Calu3 (cell line): ENCODE results near the gene RIMKLB. TPM values are rescaled to one million over a fixed set of nuclear protein-coding genes. Genes with fewer than 3 reads are reported as not detected.

Experiments
- BruUV-seq: library from RNA; stranded (reverse); fragments of 400-500 nt; replicated peaks from 2 replicates; lab custom pipeline; 2021; lab: Mats Ljungman, UMichigan
- CTCF ChIA-PET: fragments of 300-600 bp; sonication (Branson Sonifier 250); formaldehyde crosslinking; loops from one replicate; lab custom pipeline; 2022; ENCODE audit warnings: antibody characterized with exemption; lab: Charles Lee
- DNase-seq: peaks from one replicate; pipeline ENCODE4 v3.0.0; 2022
- H3K27ac Mint-ChIP-seq: one replicate; pipeline ENCODE4 v1.8.0; 2022; ENCODE audit warnings: mixed read lengths; ENCODE audit not compliant: unreplicated experiment
- H3K27me3 Mint-ChIP-seq: one replicate; pipeline ENCODE4 v1.8.0; 2022; ENCODE audit warnings: mixed read lengths; ENCODE audit not compliant: unreplicated experiment
- H3K36me3 Mint-ChIP-seq: one replicate; pipeline ENCODE4 v1.8.0; 2022; ENCODE audit warnings: mild to moderate bottlenecking, moderate library complexity, mixed read lengths; ENCODE audit not compliant: insufficient read depth, unreplicated experiment
- H3K4me1 Mint-ChIP-seq: one replicate; pipeline ENCODE4 v1.8.0; 2022; ENCODE audit warnings: mild to moderate bottlenecking, low read depth, mixed read lengths; ENCODE audit not compliant: unreplicated experiment
- H3K4me3 Mint-ChIP-seq: one replicate; pipeline ENCODE4 v1.8.0; 2022; ENCODE audit warnings: mild to moderate bottlenecking, low read depth, moderate library complexity, mixed read lengths; ENCODE audit not compliant: unreplicated experiment
- H3K9me3 Mint-ChIP-seq: one replicate; pipeline ENCODE4 v1.8.0; 2022; ENCODE audit warnings: low read depth, mixed read lengths; ENCODE audit not compliant: unreplicated experiment
- CTCF ChIP-seq: fragments of 200-600 bp; IDR thresholded peaks from one replicate; pipeline ENCODE4 v1.8.0; 2022; ENCODE audit warnings: antibody characterized with exemption; ENCODE audit not compliant: unreplicated experiment
- intact Hi-C: fragments of 100-400 bp; cut with micrococcal nuclease; formaldehyde crosslinking; loops from one replicate; pipeline ENCODE4 v1.10.0; 2022; ENCODE audit not compliant: unreplicated experiment
- total RNA-seq: library from RNA; stranded (reverse); gene quantifications from 2 replicates; pipeline ENCODE4 v1.2.3, GENCODE V29; 2022

The RIMKLB gene
- total RNA-seq, 1 experiment from 2014 or later: 36.3 TPM

GRCh38 chr12:8823565-8824300 is 125.9 kb downstream of the RIMKLB start:
- no peaks in the 10 kb centered on the region for H3K9me3 Mint-ChIP-seq
- no peak overlapping the region for H3K27ac Mint-ChIP-seq
- BruUV-seq: no TSS peak
- H3K4me1 Mint-ChIP-seq: peaks cover 13% of the 10 kb centered on the region
- TF ChIP-seq CTCF: no peak
- H3K27me3 Mint-ChIP-seq: no peaks in the 10 kb centered on the region
- DNase-seq: peak; percentile 11
- H3K4me3 Mint-ChIP-seq: no peak overlapping the region
- intact Hi-C loops: loop anchor here (2.0 kb wide), 1 partner anchor 141 kb away; no protein-coding TSS in a partner anchor
- CTCF ChIA-PET: no interaction called here
- H3K36me3 Mint-ChIP-seq: no peaks in the 10 kb centered on the region

- no peaks in the 10 kb centered on the region for H3K27me3 Mint-ChIP-seq
Measured at GRCh38 chr12:8827551-8828256, 129.9 kb downstream of the RIMKLB start.

GRCh38 chr12:8828257-8829124 is 130.7 kb downstream of the RIMKLB start:
- BruUV-seq: no TSS peak
- Mint-ChIP-seq H3K36me3 (no peaks in the 10 kb centered on the region), H3K4me1 (peaks cover 12% of the 10 kb centered on the region), H3K27me3 (no peaks in the 10 kb centered on the region), H3K9me3 (no peaks in the 10 kb centered on the region), H3K4me3 (no peak overlapping the region), H3K27ac (no peak overlapping the region)
- CTCF ChIA-PET: interaction anchor here (0.5 kb wide), 1 partner anchor 171 kb away, joined by 4 read pairs; no protein-coding TSS in a partner anchor
- intact Hi-C loops: no loop called here
- DNase-seq: no peak
- no peak for TF ChIP-seq CTCF

More at GRCh38 chr12:8827551-8828256, 129.9 kb downstream of the RIMKLB start:
- H3K4me3 Mint-ChIP-seq: no peak overlapping the region
- H3K36me3 Mint-ChIP-seq: no peaks in the 10 kb centered on the region
- peaks cover 12% of the 10 kb centered on the region for H3K4me1 Mint-ChIP-seq
- BruUV-seq: no TSS peak
- H3K9me3 Mint-ChIP-seq: no peaks in the 10 kb centered on the region
- CTCF ChIA-PET: no interaction called here
- intact Hi-C loops: no loop called here
- no peak for DNase-seq
- no peak overlapping the region for H3K27ac Mint-ChIP-seq
- no peak for TF ChIP-seq CTCF

GRCh38 chr12:8829125-8829518 is 131.3 kb downstream of the RIMKLB start:
- intact Hi-C loops: no loop called here
- Mint-ChIP-seq H3K27ac (no peak overlapping the region), H3K4me1 (peaks cover 12% of the 10 kb centered on the region), H3K9me3 (no peaks in the 10 kb centered on the region), H3K36me3 (no peaks in the 10 kb centered on the region), H3K4me3 (no peak overlapping the region), H3K27me3 (peaks cover 5% of the 10 kb centered on the region)
- CTCF ChIA-PET: interaction anchor here (0.5 kb wide), 1 partner anchor 171 kb away, joined by 4 read pairs; no protein-coding TSS in a partner anchor
- DNase-seq: peak; percentile 20
- no peak for TF ChIP-seq CTCF
- BruUV-seq: no TSS peak
